Tibial nerve (tissue), 4 donors: ENCODE data around the gene PLEKHG1. TPM values are rescaled to one million over a fixed set of nuclear protein-coding genes. Genes with fewer than 3 reads are reported as not detected.

Experiments used
- DNase-seq, 2 donors: peaks; one replicate each; pipeline ENCODE4 v3.0.0-alpha.2; 2019; ENCODE audit warnings: low spot score in 2 of 2
- H3K27ac ChIP-seq, 4 donors: fragments of 200-600 bp; sonication (generic) in 3 of 4; one replicate each; pipeline ENCODE4 v1.5.1; 2017 to 2019; ENCODE audit warnings: mild to moderate bottlenecking in 1 of 4
- H3K27me3 ChIP-seq, 2 donors: fragments of 200-600 bp; sonication (generic) in 1 of 2; one replicate each; pipeline versions ENCODE4 v1.5.1 to v1.6.0; 2017 to 2019
- H3K36me3 ChIP-seq, 3 donors: fragments of 200-600 bp; sonication (generic); one replicate each; pipeline ENCODE4 v1.5.1; 2018 to 2019
- H3K4me1 ChIP-seq, 4 donors: fragments of 200-600 bp; sonication (generic) in 3 of 4; one replicate each; pipeline ENCODE4 v1.5.1; 2017 to 2019
- H3K4me3 ChIP-seq, 4 donors: fragments of 200-600 bp; sonication (generic) in 3 of 4; one replicate each; pipeline ENCODE4 v1.5.1; 2017 to 2019; ENCODE audit warnings: mild to moderate bottlenecking in 1 of 4, moderate library complexity in 1 of 4
- H3K9me3 ChIP-seq, 4 donors: fragments of 200-600 bp; sonication (generic) in 3 of 4; one replicate each; pipeline ENCODE4 v1.5.1; 2017 to 2019
- CTCF ChIP-seq, 5 experiments: fragments of 200-600 bp in 3 of 5; fragments of 450-650 bp in 2 of 5; sonication (generic) in 3 of 5; IDR thresholded peaks; one replicate each; pipeline ENCODE4 v1.5.1; 2016 to 2019; ENCODE audit warnings: antibody characterized with exemption in 5 of 5, mild to moderate bottlenecking in 3 of 5, moderate library complexity in 2 of 5
- EP300 ChIP-seq, 2 donors: sonication (generic); formaldehyde crosslinking; IDR thresholded peaks; one replicate each; pipeline ENCODE4 v1.6.1; 2017; ENCODE audit warnings: antibody characterized with exemption in 2 of 2, mild to moderate bottlenecking in 1 of 2
- WGBS, 2 donors: methylation state at CpG; one replicate each; pipeline ENCODE4 v1.1.5; 2018; 5-methylcytosine and 5-hydroxymethylcytosine counted together
- total RNA-seq, 4 donors: library from RNA; depleted of rRNA; stranded (reverse); fragments of >200 nt; gene quantifications; one replicate each; pipeline ENCODE4 v1.1.0, GENCODE V29; 2016

The PLEKHG1 gene
- total RNA-seq, 4 donors from 2014 or later, result 25.6 to 50.1 (median 39.7) TPM

- Histone ChIP-seq H3K4me3 (no peak overlapping the region), H3K27me3 (no peaks in the 10 kb centered on the region), H3K36me3 (no peaks in the 10 kb centered on the region), H3K27ac (no peak overlapping the region), H3K9me3 (no peaks in the 10 kb centered on the region), H3K4me1 (peaks cover 0 to 10% (median 4%) of the 10 kb centered on the region in 4 donors)
- TF ChIP-seq EP300 (IDR thresholded peaks at IDR 0.05) (no peak), CTCF (IDR thresholded peaks at IDR 0.05) (no peak)
- 77 to 80% methylated on average over 3 of the region's 3 CpGs for WGBS, 2 donors
- DNase-seq, result no peak
These were observed 47.4 kb downstream of the PLEKHG1 start for GRCh38 chr6:150647051-150647450.

Other genes starting within 250 kb of the PLEKHG1 start
- gene IYD, start 230.9 kb upstream of the PLEKHG1 start, total RNA-seq, result under 1 TPM in 1 of 4 donors, not detected in 3; under 0.01 TPM